Panc1 (cell line): ENCODE measurements around the gene PPP6R2. TPM values are rescaled to one million over a fixed set of nuclear protein-coding genes. Genes with fewer than 3 reads are reported as not detected.

Experiments used
- ATAC-seq: fragments of 200-7000 bp; cut with Tn5 transposase; 2 replicates; pipeline ENCODE4 v1.9.1; 2020; ENCODE audit warnings: mild to moderate bottlenecking, moderate library complexity
- BruUV-seq: library from RNA; stranded (reverse); fragments of 400-500 nt; replicated peaks from 2 replicates; lab custom pipeline; 2021; lab: Mats Ljungman, UMichigan
- CTCF ChIA-PET: fragments of 300-600 bp; sonication (Branson Sonifier 250); formaldehyde crosslinking; loops from one replicate; lab custom pipeline; 2022; ENCODE audit warnings: antibody characterized with exemption; lab: Charles Lee
- POLR2A ChIA-PET: fragments of 300-600 bp; sonication (Branson Sonifier 250); formaldehyde crosslinking; loops from one replicate; lab custom pipeline; 2022; ENCODE audit warnings: antibody characterized with exemption; lab: Charles Lee
- DNase-seq: peaks from one replicate; pipeline ENCODE4 v3.0.0-alpha.2; 2010; ENCODE audit warnings: low read depth, low spot score
- H3K27ac ChIP-seq: 2 replicates; pipeline ENCODE4 v1.5.1; 2011; ENCODE audit warnings: mild to moderate bottlenecking, low read length, inconsistent platforms
- H3K27me3 ChIP-seq: fragments of 200-500 bp; sonication (Bioruptor generic); 2 replicates; pipeline ENCODE4 v1.6.0; 2014; ENCODE audit warnings: low read length, inconsistent platforms; ENCODE audit not compliant: control insufficient read depth, insufficient read depth
- H3K36me3 ChIP-seq: fragments of 200-500 bp; sonication (Bioruptor generic); 2 replicates; pipeline ENCODE4 v1.5.1; 2014; ENCODE audit warnings: inconsistent platforms, mild to moderate bottlenecking, low read length, moderate library complexity; ENCODE audit not compliant: control insufficient read depth, insufficient read depth
- H3K4me1 ChIP-seq: 2 replicates; pipeline ENCODE4 v1.5.1; 2011; ENCODE audit warnings: inconsistent platforms, mild to moderate bottlenecking, low read length, moderate library complexity; ENCODE audit not compliant: control insufficient read depth, insufficient read depth
- H3K4me3 ChIP-seq, 2 experiments: 2 replicates each; pipeline ENCODE4 v1.5.1; 2011 to 2012; ENCODE audit warnings: low read depth in 2 of 2, low read length in 2 of 2, mild to moderate bottlenecking in 2 of 2, inconsistent platforms in 1 of 2, moderate library complexity in 1 of 2
- H3K9me3 ChIP-seq: fragments of 200-500 bp; sonication (Bioruptor generic); 2 replicates; pipeline ENCODE4 v1.5.1; 2014; ENCODE audit warnings: low read depth, mild to moderate bottlenecking, inconsistent platforms, low read length, moderate library complexity; ENCODE audit not compliant: control insufficient read depth, insufficient read depth
- POLR2AphosphoS5 ChIP-seq: IDR thresholded peaks from 2 replicates; pipeline ENCODE4 v1.6.1; 2012; ENCODE audit warnings: mild to moderate bottlenecking, low read depth, low read length, moderate library complexity
- SIN3A ChIP-seq: IDR thresholded peaks from 2 replicates; pipeline ENCODE4 v1.6.1; 2012; ENCODE audit warnings: low read depth, mild to moderate bottlenecking, low read length, moderate library complexity, borderline replicate concordance; ENCODE audit not compliant: insufficient read depth
- TCF7L2 ChIP-seq: IDR thresholded peaks from 2 replicates; pipeline ENCODE4 v1.6.1; 2011; ENCODE audit warnings: mild to moderate bottlenecking, low read depth, low read length, inconsistent platforms
- in situ Hi-C: cut with HindIII; loops from 2 replicates; pipeline ENCODE4 v1.10.0; 2016; ENCODE audit warnings: low sequenced_read_pairs, low pct_unique_long_range_greater_than_20kb
- intact Hi-C: fragments of 100-400 bp; cut with micrococcal nuclease; formaldehyde crosslinking; loops from one replicate; pipeline ENCODE4 v1.10.0; 2022; ENCODE audit not compliant: unreplicated experiment
- total RNA-seq: library from RNA; stranded (reverse); gene quantifications from one replicate; pipeline ENCODE4 v1.2.1, GENCODE V29; 2021; ENCODE audit not compliant: unreplicated experiment
- TF ChIP-seq, protein P1 (sequence below): fragments of 450-650 bp; IDR thresholded peaks from 2 replicates; pipeline ENCODE4 v1.5.1; 2017; ENCODE audit warnings: mild to moderate bottlenecking
- TF ChIP-seq, protein P2 (sequence below), 2 experiments: IDR thresholded peaks; 2 replicates each; pipeline ENCODE4 v1.6.1; 2011 to 2012; ENCODE audit warnings: low read depth in 2 of 2, control low read depth in 1 of 2, low read length in 1 of 2, mild to moderate bottlenecking in 1 of 2, moderate library complexity in 1 of 2; ENCODE audit not compliant: insufficient read depth in 1 of 2

PPP6R2 gene
- total RNA-seq, 1 experiment from 2014 or later = 52.8 TPM

DNA sequence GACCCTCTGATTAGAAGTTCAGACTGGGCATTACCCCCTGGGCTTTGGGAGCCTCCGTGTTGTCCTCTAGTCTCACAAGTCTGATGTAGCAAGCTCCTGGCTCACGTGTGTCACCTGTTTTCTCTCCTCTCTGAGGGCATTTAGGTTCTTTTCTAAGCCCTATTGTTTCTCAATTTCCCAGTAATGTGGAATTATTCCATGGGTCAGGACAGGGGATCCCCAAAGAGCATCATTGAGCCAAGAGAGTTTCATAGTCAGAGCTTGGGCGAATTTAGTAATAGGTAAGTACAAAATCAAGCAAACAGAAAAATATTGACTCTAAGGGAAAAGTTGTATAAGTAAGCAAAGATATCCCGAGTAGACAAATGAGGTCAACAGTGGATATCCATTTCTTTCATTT, 57.3 kb downstream of the PPP6R2 start:
- in situ Hi-C loops = no loop called here
- no peaks in the 10 kb centered on the region for H3K27me3 ChIP-seq
- ATAC-seq (no peak), DNase-seq (no peak)
- peaks cover 12% of the 10 kb centered on the region for H3K4me1 ChIP-seq
- H3K9me3 ChIP-seq = no peaks in the 10 kb centered on the region
- intact Hi-C loops = no loop called here
- ChIA-PET CTCF (no interaction called here), POLR2A (no interaction called here)
- H3K27ac ChIP-seq = no peak overlapping the region
- TF ChIP-seq, protein P1, sequence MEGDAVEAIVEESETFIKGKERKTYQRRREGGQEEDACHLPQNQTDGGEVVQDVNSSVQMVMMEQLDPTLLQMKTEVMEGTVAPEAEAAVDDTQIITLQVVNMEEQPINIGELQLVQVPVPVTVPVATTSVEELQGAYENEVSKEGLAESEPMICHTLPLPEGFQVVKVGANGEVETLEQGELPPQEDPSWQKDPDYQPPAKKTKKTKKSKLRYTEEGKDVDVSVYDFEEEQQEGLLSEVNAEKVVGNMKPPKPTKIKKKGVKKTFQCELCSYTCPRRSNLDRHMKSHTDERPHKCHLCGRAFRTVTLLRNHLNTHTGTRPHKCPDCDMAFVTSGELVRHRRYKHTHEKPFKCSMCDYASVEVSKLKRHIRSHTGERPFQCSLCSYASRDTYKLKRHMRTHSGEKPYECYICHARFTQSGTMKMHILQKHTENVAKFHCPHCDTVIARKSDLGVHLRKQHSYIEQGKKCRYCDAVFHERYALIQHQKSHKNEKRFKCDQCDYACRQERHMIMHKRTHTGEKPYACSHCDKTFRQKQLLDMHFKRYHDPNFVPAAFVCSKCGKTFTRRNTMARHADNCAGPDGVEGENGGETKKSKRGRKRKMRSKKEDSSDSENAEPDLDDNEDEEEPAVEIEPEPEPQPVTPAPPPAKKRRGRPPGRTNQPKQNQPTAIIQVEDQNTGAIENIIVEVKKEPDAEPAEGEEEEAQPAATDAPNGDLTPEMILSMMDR = no peak
- TF ChIP-seq SIN3A (no peak), POLR2AphosphoS5 (no peak), TCF7L2 (no peak)
- TF ChIP-seq, protein P2, sequence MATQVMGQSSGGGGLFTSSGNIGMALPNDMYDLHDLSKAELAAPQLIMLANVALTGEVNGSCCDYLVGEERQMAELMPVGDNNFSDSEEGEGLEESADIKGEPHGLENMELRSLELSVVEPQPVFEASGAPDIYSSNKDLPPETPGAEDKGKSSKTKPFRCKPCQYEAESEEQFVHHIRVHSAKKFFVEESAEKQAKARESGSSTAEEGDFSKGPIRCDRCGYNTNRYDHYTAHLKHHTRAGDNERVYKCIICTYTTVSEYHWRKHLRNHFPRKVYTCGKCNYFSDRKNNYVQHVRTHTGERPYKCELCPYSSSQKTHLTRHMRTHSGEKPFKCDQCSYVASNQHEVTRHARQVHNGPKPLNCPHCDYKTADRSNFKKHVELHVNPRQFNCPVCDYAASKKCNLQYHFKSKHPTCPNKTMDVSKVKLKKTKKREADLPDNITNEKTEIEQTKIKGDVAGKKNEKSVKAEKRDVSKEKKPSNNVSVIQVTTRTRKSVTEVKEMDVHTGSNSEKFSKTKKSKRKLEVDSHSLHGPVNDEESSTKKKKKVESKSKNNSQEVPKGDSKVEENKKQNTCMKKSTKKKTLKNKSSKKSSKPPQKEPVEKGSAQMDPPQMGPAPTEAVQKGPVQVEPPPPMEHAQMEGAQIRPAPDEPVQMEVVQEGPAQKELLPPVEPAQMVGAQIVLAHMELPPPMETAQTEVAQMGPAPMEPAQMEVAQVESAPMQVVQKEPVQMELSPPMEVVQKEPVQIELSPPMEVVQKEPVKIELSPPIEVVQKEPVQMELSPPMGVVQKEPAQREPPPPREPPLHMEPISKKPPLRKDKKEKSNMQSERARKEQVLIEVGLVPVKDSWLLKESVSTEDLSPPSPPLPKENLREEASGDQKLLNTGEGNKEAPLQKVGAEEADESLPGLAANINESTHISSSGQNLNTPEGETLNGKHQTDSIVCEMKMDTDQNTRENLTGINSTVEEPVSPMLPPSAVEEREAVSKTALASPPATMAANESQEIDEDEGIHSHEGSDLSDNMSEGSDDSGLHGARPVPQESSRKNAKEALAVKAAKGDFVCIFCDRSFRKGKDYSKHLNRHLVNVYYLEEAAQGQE (IDR thresholded peaks at IDR 0.05; ENCODE audit: insufficient read depth in 1 of 2, low read depth in 2 of 2, low read length in 1 of 2) = no peak
- H3K36me3 ChIP-seq = no peaks in the 10 kb centered on the region; the same call in 1 of the 2 replicates
- H3K4me3 ChIP-seq = no peak overlapping the region
- no TSS peak for BruUV-seq

DNA sequence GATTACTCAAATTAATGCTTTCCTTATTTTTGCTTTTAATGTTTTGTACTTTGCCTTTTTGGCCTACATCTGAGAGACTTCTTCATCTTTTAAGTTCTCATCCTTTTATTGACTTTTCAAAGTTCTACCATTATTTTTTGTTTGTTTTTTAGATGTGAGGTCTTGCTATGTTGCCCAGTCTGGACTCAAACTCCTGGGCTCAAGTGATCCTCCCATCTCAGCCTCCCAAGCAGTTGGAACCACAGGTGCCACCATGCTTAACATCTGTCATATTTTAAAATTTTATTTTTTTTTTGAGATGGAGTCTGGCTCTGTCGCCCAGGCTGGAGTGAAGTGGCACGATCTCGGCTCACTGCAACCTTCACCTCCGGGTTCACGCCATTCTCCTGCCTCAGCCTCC, 57.8 kb downstream of the PPP6R2 start:
- no TSS peak for BruUV-seq
- in situ Hi-C loops (no loop called here), intact Hi-C loops (no loop called here)
- DNase-seq (no peak), ATAC-seq (no peak)
- ChIA-PET POLR2A (no interaction called here), CTCF (no interaction called here)
- peaks cover 12% of the 10 kb centered on the region for H3K4me1 ChIP-seq
- H3K36me3 ChIP-seq = no peaks in the 10 kb centered on the region; the same call in 1 of the 2 replicates
- H3K9me3 ChIP-seq = no peaks in the 10 kb centered on the region
- TF ChIP-seq POLR2AphosphoS5 (no peak), SIN3A (no peak), TCF7L2 (no peak)
- TF ChIP-seq, protein P2 (IDR thresholded peaks at IDR 0.05; ENCODE audit: insufficient read depth in 1 of 2, low read depth in 2 of 2, low read length in 1 of 2) = no peak
- TF ChIP-seq, protein P1 = no peak
- no peaks in the 10 kb centered on the region for H3K27me3 ChIP-seq
- H3K27ac ChIP-seq = no peak overlapping the region
- no peak overlapping the region for H3K4me3 ChIP-seq
